ENCODE data around the gene EDNRA. TPM values are rescaled to one million over a fixed set of nuclear protein-coding genes. Genes with fewer than 3 reads are reported as not detected.

The EDNRA gene
- total and polyA plus RNA-seq, 4 experiments from 2014 or later: not detected

DNA sequence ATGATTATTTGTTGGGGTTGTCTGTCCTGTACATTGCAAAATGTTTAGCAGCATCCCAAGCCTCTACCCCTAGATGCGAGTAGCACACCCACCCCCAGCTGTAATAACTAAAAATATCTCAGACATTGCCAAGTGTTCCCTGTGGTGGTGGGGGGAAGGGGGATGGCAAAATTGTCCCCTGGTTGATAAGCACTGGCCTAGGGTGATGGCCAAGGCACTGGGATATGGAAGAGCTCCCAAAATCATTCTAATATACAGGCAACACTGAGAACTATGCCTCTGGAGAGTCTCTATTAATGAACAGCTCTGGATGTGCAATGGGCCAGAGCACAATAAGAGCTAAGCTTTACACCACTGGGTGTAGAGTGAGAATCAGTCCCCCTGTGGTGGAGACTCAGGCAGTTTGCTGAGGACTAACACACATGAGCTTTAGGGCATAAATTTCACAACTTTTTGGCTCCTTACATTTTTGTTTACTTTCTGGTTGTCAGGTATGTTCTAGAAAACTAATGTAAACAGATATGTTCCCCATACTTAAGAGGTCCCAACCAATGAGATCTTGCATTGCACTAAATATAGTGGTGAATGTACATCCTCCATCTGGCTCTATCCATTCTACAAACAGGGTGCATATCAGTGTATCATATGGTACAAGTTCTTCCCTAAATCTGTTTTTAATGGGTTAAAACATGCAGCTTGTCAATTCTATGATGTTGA lies 34.5 kb downstream of the EDNRA start:
- Mint-ChIP-seq H3K4me3 (no peak overlapping the region), H3K36me3 (no peaks in the 10 kb centered on the region), H3K27me3 (peaks cover 6 to 7% of the 10 kb centered on the region in 2 donors), H3K9me3 (peaks cover 0 to 4% (median 0%) of the 10 kb centered on the region in 8 donors), H3K4me1 (peaks cover 0 to 2% (median under 1%) of the 10 kb centered on the region in 4 donors), H3K27ac (no peak overlapping the region)
- Histone ChIP-seq H3K27ac (ENCODE audit: low read depth, low read length) (no peak overlapping the region), H3K4me3 (ENCODE audit: low read length in 2 of 2) (no peak overlapping the region), H3K27me3 (ENCODE audit: insufficient read depth, low read length) (no peaks in the 10 kb centered on the region), H3K4me1 (ENCODE audit: insufficient read depth, low read length) (no peaks in the 10 kb centered on the region), H3K36me3 (ENCODE audit: insufficient read depth, low read length) (no peaks in the 10 kb centered on the region), H3K9me3 (ENCODE audit: control insufficient read depth in 1 of 2, low read length in 2 of 2) (no peaks in the 10 kb centered on the region)
- intact Hi-C loops (cut with micrococcal nuclease): no loop called here
- DNase-seq: no peak
- ChIA-PET CTCF (ENCODE audit: partially characterized antibody) (interaction anchor here (1.4 kb wide), 1 partner anchor 350 kb away, joined by 4 read pairs; no protein-coding TSS in a partner anchor), POLR2A (ENCODE audit: partially characterized antibody) (no interaction called here)

GRCh38 chr4:147516133-147516532 lies 35.2 kb downstream of the EDNRA start:
- no peaks in the 10 kb centered on the region for H3K9me3 ChIP-seq (ENCODE audit: control insufficient read depth in 1 of 2, low read length in 2 of 2)
- Mint-ChIP-seq H3K4me1 (peaks cover 0 to 2% (median under 1%) of the 10 kb centered on the region in 4 donors), H3K36me3 (no peaks in the 10 kb centered on the region), H3K27ac (no peak overlapping the region), H3K9me3 (peaks cover 0 to 4% (median 0%) of the 10 kb centered on the region in 8 donors), H3K4me3 (peak overlapping the region in 1 of 8 donors; percentile 67), H3K27me3 (peaks cover 6 to 7% of the 10 kb centered on the region in 2 donors)
- no peaks in the 10 kb centered on the region for H3K36me3 ChIP-seq (ENCODE audit: insufficient read depth, low read length)
- intact Hi-C loops (cut with micrococcal nuclease): no loop called here
- no peak overlapping the region for H3K4me3 ChIP-seq (ENCODE audit: low read length in 2 of 2)
- no peak overlapping the region for H3K27ac ChIP-seq (ENCODE audit: low read depth, low read length)
- CTCF ChIA-PET (ENCODE audit: partially characterized antibody): interaction anchor here (1.1 to 1.4 kb wide), 2 partner anchors 349 to 351 kb away, joined by 4 to 6 read pairs; no protein-coding TSS in a partner anchor
- no peaks in the 10 kb centered on the region for H3K4me1 ChIP-seq (ENCODE audit: insufficient read depth, low read length)
- POLR2A ChIA-PET (ENCODE audit: partially characterized antibody): no interaction called here
- no peak for DNase-seq
- no peaks in the 10 kb centered on the region for H3K27me3 ChIP-seq (ENCODE audit: insufficient read depth, low read length)

GRCh38 chr4:147518086-147518485 lies 37.2 kb downstream of the EDNRA start:
- no peaks in the 10 kb centered on the region for H3K9me3 ChIP-seq (ENCODE audit: control insufficient read depth in 1 of 2, low read length in 2 of 2)
- H3K36me3 ChIP-seq (ENCODE audit: insufficient read depth, low read length): no peaks in the 10 kb centered on the region
- no peak overlapping the region for H3K27ac ChIP-seq (ENCODE audit: low read depth, low read length)
- H3K4me1 ChIP-seq (ENCODE audit: insufficient read depth, low read length): no peaks in the 10 kb centered on the region
- CTCF ChIA-PET (ENCODE audit: partially characterized antibody): interaction anchor here (0.6 to 2.7 kb wide), 13 partner anchors 8 to 360 kb away, joined by 3 to 47 read pairs (median 5); no protein-coding TSS in a partner anchor
- Mint-ChIP-seq H3K4me1 (peaks cover 0 to 2% (median under 1%) of the 10 kb centered on the region in 4 donors), H3K36me3 (no peaks in the 10 kb centered on the region), H3K4me3 (no peak overlapping the region), H3K27me3 (peaks cover 2 to 7% of the 10 kb centered on the region in 2 donors), H3K9me3 (peaks cover 0 to 4% (median 0%) of the 10 kb centered on the region in 8 donors), H3K27ac (no peak overlapping the region)
- H3K4me3 ChIP-seq (ENCODE audit: low read length in 2 of 2): no peak overlapping the region
- no peaks in the 10 kb centered on the region for H3K27me3 ChIP-seq (ENCODE audit: insufficient read depth, low read length)
- intact Hi-C loops (cut with micrococcal nuclease): loop anchor here (1.0 kb wide), 1 partner anchor 190 kb away; no protein-coding TSS in a partner anchor
- POLR2A ChIA-PET (ENCODE audit: partially characterized antibody): no interaction called here
- no peak for DNase-seq

DNA sequence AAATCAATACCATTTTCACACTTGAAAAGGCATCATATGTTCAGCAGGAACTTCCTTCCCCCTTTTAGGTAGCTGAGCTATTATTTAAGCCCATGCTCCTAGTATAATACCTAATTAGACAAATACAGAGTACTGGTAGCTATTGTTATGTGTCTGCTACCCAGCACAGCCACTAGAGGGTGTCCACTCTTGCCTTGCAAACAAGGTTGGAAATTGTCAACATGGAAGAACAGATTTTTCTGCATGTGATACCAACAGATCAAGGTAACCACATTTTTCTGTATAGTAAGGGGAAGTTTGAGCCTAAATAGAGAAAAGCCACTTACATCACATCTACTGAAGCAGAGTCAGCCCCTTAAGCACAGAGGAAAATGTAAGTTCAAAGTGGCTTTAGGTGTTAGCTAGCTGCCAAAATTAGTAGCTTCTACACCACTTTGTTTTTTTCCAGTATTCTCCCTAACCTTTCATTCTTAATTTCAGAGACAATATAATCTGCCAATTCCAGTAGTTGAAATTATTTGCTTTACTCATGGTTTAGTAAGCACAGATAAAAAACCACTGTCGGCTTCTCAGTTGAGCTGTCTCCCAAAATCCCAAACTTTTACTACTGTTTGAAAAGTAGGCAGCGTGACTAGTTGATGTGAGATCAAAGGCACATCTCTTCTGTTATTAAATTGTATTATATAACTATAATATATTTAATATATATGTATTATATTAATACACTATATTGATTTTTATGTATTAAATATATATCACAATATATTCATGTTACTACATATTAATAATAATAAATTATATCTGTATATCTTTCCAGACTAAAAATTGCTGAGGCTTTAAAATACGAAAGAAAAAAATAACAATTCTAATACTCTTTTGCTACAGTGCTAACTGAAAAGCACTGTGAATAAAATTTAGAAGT lies 38.2 kb downstream of the EDNRA start:
- POLR2A ChIA-PET (ENCODE audit: partially characterized antibody): no interaction called here

DNA sequence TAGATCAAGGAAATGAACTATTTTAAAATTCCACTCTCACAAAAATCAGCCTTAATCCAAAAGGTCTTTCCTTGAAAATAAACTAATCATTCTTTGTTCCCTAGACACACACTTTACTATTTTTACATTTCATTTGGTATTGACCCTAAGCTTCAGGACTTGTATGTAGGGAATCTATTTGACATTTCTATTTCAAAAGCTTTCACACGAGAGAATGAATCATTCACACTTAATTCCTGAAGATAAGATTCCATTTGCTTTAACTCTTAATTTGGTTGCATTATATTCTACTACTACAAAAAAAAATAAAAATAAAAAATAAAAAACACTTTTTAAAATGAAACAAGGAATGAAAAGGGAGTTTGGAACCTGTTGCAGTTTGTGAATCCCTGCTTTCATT lies 43.7 kb downstream of the EDNRA start:
- H3K36me3 Mint-ChIP-seq: no peaks in the 10 kb centered on the region
- Histone ChIP-seq H3K4me3 (ENCODE audit: low read length in 2 of 2) (no peak overlapping the region), H3K36me3 (ENCODE audit: insufficient read depth, low read length) (no peaks in the 10 kb centered on the region), H3K4me1 (ENCODE audit: insufficient read depth, low read length) (no peaks in the 10 kb centered on the region), H3K9me3 (ENCODE audit: control insufficient read depth in 1 of 2, low read length in 2 of 2) (no peaks in the 10 kb centered on the region), H3K27ac (ENCODE audit: low read depth, low read length) (no peak overlapping the region), H3K27me3 (ENCODE audit: insufficient read depth, low read length) (no peaks in the 10 kb centered on the region)
- no peak for DNase-seq
- intact Hi-C loops (cut with micrococcal nuclease): no loop called here
- no peak overlapping the region for H3K4me3 Mint-ChIP-seq
- ChIA-PET POLR2A (ENCODE audit: partially characterized antibody) (no interaction called here), CTCF (ENCODE audit: partially characterized antibody) (interaction anchor here (1.1 kb wide), 1 partner anchor 18 kb away, joined by 4 read pairs; no protein-coding TSS in a partner anchor)
- no peaks in the 10 kb centered on the region for H3K4me1 Mint-ChIP-seq
- H3K27ac Mint-ChIP-seq: no peak overlapping the region
- H3K27me3 Mint-ChIP-seq: peaks cover 1 to 5% of the 10 kb centered on the region in 2 donors
- H3K9me3 Mint-ChIP-seq: peaks cover 0 to 2% (median 0%) of the 10 kb centered on the region in 8 donors

More for the DNA sequence above, 38.2 kb downstream of the EDNRA start:
- Histone ChIP-seq H3K4me1 (ENCODE audit: insufficient read depth, low read length) (no peaks in the 10 kb centered on the region), H3K27ac (ENCODE audit: low read depth, low read length) (no peak overlapping the region), H3K9me3 (ENCODE audit: control insufficient read depth in 1 of 2, low read length in 2 of 2) (no peaks in the 10 kb centered on the region), H3K27me3 (ENCODE audit: insufficient read depth, low read length) (no peaks in the 10 kb centered on the region), H3K36me3 (ENCODE audit: insufficient read depth, low read length) (no peaks in the 10 kb centered on the region), H3K4me3 (ENCODE audit: low read length in 2 of 2) (no peak overlapping the region)
- Mint-ChIP-seq H3K27me3 (peaks cover 2 to 8% of the 10 kb centered on the region in 2 donors), H3K27ac (no peak overlapping the region), H3K9me3 (peaks cover 0 to 4% (median 0%) of the 10 kb centered on the region in 8 donors), H3K4me1 (peaks cover 0 to 2% (median under 1%) of the 10 kb centered on the region in 4 donors), H3K36me3 (no peaks in the 10 kb centered on the region), H3K4me3 (no peak overlapping the region)
- DNase-seq: peak; percentile 32 to 47 (median 34)
- CTCF ChIA-PET (ENCODE audit: partially characterized antibody): interaction anchor here (0.6 to 2.7 kb wide), 13 partner anchors 9 to 359 kb away, joined by 3 to 47 read pairs (median 5); no protein-coding TSS in a partner anchor
- intact Hi-C loops (cut with micrococcal nuclease): loop anchor here (1.0 kb wide), 2 partner anchors 71 to 189 kb away; no protein-coding TSS in a partner anchor

GRCh38 chr4:147525494-147526271 lies 44.8 kb downstream of the EDNRA start:
- H3K4me1 ChIP-seq (ENCODE audit: insufficient read depth, low read length): no peaks in the 10 kb centered on the region
- H3K4me3 Mint-ChIP-seq: no peak overlapping the region
- ChIA-PET CTCF (ENCODE audit: partially characterized antibody) (interaction anchor here (1.0 to 1.3 kb wide), 3 partner anchors 15 to 341 kb away, joined by 3 to 4 read pairs (median 3); no protein-coding TSS in a partner anchor), POLR2A (ENCODE audit: partially characterized antibody) (no interaction called here)
- H3K27ac Mint-ChIP-seq: no peak overlapping the region
- no peaks in the 10 kb centered on the region for H3K9me3 ChIP-seq (ENCODE audit: control insufficient read depth in 1 of 2, low read length in 2 of 2)
- H3K9me3 Mint-ChIP-seq: no peaks in the 10 kb centered on the region
- no peak overlapping the region for H3K27ac ChIP-seq (ENCODE audit: low read depth, low read length)
- peaks cover 1 to 2% of the 10 kb centered on the region in 2 donors for H3K27me3 Mint-ChIP-seq
- no peaks in the 10 kb centered on the region for H3K4me1 Mint-ChIP-seq
- no peaks in the 10 kb centered on the region for H3K36me3 ChIP-seq (ENCODE audit: insufficient read depth, low read length)
- H3K36me3 Mint-ChIP-seq: no peaks in the 10 kb centered on the region
- no peaks in the 10 kb centered on the region for H3K27me3 ChIP-seq (ENCODE audit: insufficient read depth, low read length)
- DNase-seq: no peak
- intact Hi-C loops (cut with micrococcal nuclease): no loop called here
- H3K4me3 ChIP-seq (ENCODE audit: low read length in 2 of 2): no peak overlapping the region

Measured in CD4-positive, alpha-beta memory T cell (primary cell).